CD4-positive, alpha-beta T cell treated with Interleukin-1 beta for 1 hour (primary cell): ENCODE data around the gene GPR18.
"Not testable (repeated sequence)": the region's sequence is repeated elsewhere in the genome, so short reads cannot be mapped to it uniquely, and the experiment has no call there.

Experiments
- DNase-seq, 2 donors: peaks; one replicate each; pipeline ENCODE4 v3.0.0-alpha.2; 2020 to 2022

Gene GPR18

GRCh38 chr13:99227909-99228688 is 30.1 kb downstream of the GPR18 start:
- peak in 1 of 2 donors; percentile 65 for DNase-seq

GRCh38 chr13:99227331-99227900 is 30.8 kb downstream of the GPR18 start:
- no peak for DNase-seq

DNA sequence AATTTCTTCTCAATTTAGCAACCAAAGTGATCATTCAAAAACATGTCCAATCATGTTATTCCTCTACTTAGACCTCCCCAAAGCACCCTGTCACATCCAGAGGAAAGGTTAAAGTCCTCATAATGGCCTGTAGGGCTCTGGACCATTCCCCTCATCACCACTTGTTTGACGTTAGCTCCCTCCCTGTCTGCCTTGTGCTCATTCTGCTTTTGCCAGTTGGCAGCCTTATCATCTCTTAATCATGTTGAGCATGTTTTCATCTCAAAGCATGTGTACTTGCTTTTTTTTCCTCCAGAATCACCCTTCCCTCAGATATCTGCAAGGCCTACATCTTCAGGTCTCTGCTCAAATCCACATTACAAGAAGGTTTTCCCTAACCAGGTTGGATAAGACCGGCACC is 31.7 kb downstream of the GPR18 start:
- no peak for DNase-seq

- no peak for DNase-seq
Measured at GRCh38 chr13:99225078-99225477, 33.1 kb downstream of the GPR18 start.

- DNase-seq, result no peak
Measured at GRCh38 chr13:99224021-99224420, 34.2 kb downstream of the GPR18 start.

DNA sequence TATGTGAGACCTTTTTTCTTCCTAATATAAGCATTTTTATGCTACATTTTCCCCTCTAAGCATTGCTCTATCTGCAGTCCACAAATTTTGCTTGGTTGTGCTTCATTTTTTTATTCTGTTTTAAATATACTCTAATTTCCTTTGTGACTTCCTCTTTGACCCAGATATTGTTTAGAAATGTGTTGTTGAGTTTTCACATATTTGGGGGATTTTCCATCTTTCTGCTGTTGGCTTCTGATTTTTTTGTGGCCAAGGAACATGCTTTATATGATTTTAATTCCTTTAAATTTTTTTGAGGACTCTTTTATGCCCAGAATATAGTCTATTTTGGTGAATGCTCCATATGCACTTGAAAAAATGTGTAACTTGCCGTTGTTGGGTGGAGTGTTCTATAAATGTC is 34.6 kb downstream of the GPR18 start:
- no peak for DNase-seq

- no peak for DNase-seq
Measured at GRCh38 chr13:99221567-99222239, 36.5 kb downstream of the GPR18 start.

GRCh38 chr13:99220199-99220935 is 37.8 kb downstream of the GPR18 start:
- peak in 1 of 2 donors; percentile 53 for DNase-seq

- DNase-seq, result peak; percentile 71 to 79
Measured at GRCh38 chr13:99218969-99219368, 39.2 kb downstream of the GPR18 start.

DNA sequence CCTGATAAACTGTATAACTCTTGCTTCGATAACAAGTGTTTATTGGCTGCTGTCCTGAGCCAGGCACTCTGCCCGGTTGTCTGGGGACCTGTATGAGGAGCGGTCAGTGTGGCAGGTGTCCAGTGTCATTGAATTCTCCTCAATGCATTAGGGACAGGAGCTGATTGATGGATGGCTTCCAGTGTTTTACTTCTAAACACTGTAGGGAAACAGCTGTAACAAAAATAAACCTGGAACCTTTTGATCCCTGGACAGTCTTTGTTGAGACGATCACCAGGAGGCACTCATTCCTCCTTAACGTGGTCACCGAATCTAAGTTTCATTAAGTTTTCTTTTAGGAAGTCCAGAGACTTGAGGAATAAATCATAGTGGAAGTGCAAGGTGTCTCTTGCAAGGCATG is 39.6 kb downstream of the GPR18 start:
- no peak for DNase-seq

DNA sequence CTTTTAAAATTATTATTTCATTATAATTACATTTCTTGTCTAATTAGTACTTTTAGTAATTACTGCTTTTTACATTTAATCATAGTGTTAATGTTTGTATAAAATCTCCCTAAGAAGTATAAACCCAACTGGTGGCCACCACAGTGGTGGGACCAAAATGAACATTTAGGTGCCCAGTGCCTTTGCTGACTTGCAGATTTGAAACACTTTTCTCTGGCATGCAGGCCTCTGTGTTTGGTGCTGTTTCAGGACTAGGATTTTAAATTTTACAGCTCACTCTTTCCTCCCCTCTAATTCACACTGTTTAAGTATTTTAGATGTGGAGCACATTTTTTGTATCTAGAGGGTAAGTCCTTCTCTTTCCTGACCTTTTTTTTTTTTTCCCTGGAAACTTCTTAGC is 40.1 kb downstream of the GPR18 start:
- DNase-seq, result no peak

DNA sequence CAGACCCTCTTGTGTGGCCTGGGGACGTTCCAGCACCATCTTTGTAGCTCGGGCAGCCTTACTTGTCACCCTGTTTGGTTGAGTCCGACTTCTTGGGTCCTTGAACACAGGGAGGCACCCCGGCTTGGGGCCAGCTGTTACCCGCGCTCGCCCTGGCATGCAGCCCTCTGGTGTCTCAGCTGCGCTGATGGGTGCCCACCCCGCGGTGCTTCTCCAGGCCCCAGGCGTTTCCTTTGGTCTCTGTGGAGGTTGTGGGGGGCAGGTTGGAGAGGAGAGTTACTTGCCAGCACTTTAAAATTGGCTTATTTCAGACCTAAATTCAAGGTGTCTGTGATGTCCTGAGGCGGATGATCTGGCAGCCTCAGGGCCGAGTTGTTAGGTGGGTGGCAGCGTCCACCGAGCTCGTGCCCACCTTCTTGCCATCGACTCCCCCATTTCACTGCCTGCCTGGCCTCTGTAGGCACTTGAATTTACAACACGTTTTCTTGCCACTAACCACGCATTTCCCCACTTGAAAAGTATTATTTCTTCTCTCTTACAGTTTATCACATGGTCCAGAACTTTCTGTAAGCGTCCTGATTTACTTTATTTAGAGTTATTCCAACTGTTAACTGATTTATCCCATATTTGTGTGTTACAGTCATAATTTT is 40.6 kb downstream of the GPR18 start:
- DNase-seq, result peak in 1 of 2 donors; percentile 26

- peak; percentile 64 to 70 for DNase-seq
Measured at GRCh38 chr13:99215184-99215830, 42.9 kb downstream of the GPR18 start.

DNA sequence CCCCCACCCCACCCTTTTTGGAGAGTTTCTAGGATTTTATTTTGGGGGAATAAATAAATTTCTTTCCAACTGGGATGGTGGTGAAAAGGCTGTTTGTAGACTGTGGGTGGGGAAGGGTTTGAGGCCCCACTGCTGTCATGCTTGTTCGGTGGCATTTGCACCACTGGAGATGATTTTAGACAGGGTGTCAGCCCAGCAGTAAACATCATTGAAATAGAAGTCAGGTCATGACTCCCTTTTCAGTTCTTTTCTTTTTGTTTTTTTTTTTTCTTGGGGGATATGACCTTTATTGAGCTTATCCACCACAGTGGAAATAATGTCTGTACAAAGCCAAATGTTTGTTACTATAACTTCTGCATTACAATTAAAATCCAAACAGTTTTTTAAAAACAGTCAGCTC is 43.4 kb downstream of the GPR18 start:
- no peak for DNase-seq

- no peak for DNase-seq
Measured at GRCh38 chr13:99214232-99214631, 43.9 kb downstream of the GPR18 start.

- DNase-seq, result no peak
Measured at GRCh38 chr13:99211421-99212035, 46.7 kb downstream of the GPR18 start.

DNA sequence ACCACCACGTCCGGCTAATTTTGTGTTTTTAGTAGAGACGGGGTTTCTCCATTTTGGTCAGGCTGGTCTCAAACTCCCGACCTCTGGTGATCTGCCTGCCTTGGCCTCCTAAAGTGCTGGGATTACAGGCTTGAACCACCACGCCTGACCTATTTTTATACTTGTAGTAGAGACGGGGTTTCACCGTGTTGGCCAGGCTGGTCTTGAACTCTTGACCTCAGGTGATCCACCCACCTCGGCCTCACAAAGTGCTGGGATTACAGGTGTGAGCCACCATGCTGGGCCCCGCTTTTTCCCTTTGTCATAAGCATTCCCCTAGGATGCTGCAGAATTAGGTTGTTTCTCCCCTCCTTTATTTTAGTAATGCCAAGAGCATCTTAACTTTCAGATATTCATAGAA is 47.6 kb downstream of the GPR18 start:
- not testable (repeated sequence) for DNase-seq

DNA sequence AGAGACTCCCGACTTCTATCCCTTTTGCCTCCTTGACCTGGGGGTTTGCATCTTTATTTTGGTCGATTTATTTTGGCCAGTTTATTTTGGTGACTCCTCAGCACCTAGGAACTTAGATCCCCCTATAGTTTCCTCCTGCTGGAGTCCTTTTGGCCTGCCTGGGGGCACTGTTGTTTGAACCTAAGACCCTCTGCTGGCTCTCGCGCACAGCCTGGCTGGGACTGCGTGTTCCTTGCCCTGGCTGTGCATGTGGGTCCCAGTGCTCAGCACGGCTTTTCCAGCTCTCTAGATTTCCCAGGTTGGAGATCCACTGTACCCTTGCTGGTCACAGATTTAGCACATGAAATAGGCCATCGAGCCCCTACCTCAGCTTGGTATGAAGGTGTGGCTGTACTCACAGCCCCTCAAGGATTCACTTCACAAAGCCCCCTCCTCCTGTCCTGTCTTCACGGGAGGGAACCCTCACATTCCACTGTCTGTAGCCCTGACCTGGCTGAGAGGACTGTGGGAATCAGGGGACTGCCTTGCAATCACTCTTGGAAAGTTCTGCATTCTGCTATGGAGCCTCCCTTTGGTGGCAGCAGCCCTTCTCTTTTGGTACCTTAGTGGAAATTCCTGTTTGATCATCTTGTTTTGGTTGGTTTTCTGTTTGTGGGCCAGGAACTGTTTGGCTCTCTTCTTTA is 49.2 kb downstream of the GPR18 start:
- DNase-seq, result no peak

DNA sequence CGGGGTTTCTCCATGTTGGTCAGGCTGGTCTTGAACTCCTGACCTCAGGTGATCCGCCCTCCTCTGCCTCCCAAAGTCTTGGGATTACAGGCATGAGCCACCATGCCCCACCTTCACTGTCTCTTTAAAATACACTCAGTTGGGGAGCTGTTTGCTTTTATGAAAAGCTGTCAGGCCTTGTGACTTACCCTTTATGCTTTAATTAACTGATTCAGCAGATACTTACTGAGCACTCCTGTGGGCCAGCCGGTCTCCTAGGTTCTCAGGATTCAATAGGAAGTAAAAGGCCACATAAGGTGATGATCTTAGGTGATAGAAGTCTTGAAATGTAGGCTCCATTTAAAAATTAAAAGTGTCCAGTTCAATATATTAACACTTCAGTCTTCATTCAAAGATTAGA is 50.0 kb downstream of the GPR18 start:
- DNase-seq, result no peak

GRCh38 chr13:99207511-99207910 is 50.7 kb downstream of the GPR18 start:
- DNase-seq, result no peak

DNA sequence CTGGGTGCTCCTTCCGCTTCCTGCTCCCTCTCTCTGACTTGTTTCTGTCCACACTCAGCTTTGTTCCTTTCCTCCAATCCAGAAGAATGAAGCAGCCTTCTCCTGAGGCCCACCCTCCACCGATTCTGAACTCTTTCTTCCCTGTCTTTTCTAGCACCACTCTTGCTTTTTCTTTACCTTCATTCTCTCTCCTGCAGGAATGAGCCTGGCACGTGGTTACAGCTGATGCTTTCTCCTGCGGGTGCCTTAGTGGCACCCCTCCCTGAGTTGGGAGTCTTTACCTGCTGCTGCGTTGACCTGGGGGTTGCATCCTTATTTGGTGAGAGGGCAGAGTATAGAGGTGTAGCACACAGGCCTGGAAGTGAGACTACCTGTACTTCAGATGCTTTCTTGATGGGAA is 51.3 kb downstream of the GPR18 start:
- no peak for DNase-seq
